GM18907 (cell line): Measurements from ENCODE around the gene CTU1.
"Not testable (repeated sequence)": the region's sequence is repeated elsewhere in the genome, so short reads cannot be mapped to it uniquely, and the experiment has no call there.

Source experiments
- ATAC-seq: cut with Tn5 transposase; IDR thresholded peaks from one replicate; pipeline ENCODE4 v1.9.1; 2021; ENCODE audit warnings: mild to moderate bottlenecking, moderate library complexity; ENCODE audit not compliant: unreplicated experiment

Gene CTU1

DNA sequence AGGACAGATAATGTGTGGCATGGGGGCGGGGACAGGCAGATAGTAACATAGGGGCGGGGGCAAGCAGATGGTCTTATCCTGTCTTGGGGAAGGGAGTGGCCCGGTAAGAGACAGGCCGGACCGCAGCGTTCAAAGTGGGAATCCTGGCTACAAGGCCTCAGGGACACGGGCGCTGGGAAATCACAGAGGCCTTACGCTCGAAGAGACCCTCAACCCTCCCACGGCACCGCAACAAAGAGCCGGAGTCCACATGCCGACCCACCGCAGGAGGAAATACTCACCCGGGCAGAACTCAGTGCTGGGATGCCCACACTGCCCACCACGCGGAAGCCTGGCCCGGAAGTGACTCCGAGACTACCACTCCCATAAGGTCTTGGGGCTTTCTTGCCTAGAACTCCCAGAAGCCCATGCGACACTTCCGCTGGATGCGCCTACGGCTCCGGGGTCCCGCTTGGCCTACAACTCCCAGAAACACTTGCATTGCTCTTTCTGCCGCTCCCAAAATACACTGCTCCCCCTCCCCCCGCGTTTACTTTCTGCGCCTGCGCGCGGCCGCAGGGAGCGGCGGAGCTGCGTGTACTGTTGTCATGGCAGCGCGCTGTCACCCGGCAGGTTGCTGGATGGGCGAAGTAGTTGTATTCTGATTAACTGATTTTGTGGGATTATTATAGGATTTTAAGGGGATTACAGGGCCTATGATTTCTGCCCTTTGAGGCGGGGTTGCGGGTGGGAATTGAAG lies at the start of gene CTU1:
CTU1 (minus strand) TSS at position 344 of the 739 bp plus-strand sequence. CDS start 3,840 bp downstream, outside the sequence.
- peak; percentile 92 for ATAC-seq

DNA sequence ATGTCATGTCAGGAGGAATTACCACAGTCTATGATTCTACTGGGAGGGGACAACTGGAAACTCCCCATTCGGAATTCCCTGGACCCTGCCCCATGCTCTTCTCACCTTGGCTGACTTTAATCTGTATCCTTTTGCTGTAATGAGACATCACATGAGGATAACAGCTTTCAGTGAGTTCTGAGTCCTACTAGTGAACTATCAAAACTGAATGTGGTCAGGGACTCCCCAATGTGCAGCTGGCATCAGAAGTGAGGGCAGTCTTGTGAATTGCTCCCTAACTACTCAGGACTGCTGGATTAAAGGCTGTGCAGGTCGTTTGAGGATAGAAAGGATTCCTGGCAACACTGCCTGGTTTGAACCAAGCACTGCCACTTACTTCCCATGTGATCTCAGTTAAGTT lies 49.1 kb upstream of the CTU1 start:
- no peak for ATAC-seq

DNA sequence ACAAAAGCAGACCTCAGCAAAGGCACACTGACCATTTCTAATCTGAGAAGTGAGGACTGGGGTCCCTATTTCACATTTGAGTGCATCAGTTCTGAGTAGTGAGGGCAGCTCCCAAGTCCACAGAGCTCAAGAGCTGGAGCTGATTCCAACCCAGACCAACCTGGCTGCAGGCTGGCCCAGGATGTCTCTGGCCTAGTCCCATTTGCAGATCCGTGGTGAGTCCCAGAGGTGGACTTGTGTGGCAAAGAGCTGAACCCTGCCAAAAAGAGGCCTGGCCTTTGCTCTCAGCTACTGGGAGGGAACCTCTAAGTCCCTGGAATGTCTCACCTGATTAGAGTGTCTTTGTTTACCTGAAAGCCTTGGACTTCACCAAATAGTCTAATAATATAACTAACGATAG lies 48.5 kb upstream of the CTU1 start:
- ATAC-seq, result no peak

DNA sequence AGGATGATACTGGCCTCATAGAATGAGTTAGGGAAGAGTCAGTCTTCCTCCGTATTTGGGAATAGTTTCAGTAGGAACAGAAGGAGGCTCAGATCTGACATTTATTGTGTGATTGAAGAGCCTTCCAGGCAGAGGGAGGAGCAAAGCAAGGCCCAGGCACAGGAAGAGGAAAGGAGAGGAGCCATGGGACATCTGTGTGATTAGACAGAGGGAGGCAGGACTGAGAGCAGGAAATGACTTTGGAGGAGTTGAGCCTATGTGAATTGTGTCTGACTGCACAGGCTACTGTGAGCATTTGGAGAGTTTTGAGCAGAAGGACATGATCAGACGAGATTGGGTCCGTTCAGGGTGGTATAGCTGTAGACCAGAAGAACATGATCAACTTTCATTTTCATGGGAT lies 42.4 kb upstream of the CTU1 start:
- no peak for ATAC-seq

DNA sequence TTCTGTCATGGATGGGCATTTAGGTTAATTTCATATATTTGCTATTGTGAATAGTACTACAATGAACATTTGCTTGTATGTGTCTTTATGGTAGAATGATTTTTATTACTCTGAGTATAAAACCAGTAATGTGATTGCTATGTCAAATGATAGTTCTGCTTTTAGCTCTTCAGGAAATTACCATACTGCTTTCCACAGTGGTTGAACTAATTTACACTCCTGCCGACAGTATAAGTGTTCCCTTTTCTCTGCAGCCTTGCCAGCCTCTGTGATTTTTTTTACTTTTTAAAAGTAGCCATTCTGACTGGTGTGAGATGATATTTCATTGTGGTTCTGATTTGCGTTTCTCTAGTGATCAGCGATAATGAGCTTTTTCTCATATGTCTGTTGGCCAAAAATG lies 40.4 kb upstream of the CTU1 start:
- no peak for ATAC-seq

DNA sequence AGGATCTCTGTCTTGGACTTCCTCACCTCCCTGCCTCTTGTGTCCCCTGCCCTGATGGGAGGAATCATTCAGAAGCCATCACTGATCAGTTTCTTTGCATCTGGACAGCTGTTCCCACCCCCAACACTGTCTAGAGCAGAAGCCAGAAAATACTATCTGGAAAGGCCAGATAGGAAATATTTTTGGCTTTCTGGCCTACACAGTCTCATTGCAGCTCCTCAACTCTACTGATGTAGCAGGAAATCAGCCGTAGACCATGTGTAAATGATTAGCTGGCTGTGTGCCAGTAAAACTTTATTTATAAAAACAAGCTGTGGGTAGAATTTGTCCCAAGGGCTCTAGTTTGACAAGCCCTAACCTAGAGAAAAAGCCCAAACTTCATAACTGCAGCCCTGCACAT lies 39.5 kb upstream of the CTU1 start:
- no peak for ATAC-seq

DNA sequence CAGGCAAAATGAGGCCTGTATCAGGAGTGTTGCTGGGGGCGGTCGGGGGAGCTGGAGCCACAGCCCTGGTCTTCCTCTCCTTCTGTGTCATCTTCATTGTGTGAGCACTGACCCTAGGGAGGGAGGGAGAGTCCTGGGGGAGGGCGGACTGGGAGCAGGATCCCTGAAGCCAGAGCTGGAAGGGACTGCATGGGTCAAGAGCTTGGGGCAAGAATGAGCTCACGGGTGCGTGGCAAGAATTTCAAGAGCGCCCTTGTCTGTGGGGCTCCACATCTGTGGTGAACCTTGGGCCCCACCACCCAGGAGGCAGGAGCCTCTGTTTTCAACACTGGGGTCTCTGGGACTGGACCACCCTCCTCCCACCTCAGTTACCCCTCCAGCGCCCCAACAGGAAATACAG lies 38.5 kb upstream of the CTU1 start:
- ATAC-seq, result no peak

DNA sequence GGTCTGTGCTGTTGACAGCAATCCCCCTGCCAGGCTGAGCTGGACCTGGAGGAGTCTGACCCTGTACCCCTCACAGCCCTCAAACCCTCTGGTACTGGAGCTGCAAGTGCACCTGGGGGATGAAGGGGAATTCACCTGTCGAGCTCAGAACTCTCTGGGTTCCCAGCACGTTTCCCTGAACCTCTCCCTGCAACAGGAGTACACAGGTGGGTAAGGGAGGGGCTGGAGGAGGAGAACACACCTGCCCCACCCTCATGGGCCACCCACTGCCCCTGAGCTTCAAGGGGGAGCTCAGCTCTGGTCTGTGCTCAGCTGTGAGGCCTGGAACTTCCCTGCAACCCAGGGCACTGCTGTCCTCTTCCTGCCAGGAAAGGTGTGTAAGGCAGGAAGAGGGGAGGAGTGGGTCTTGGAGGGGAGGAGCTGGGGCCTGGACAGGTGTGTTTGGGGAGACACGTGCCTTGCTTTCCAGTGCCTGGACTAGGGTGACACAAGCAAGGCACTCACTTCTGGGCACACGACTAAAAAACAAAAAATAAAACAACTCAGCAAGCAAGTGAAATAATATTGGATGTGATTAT lies 37.8 kb upstream of the CTU1 start:
- no peak for ATAC-seq

DNA sequence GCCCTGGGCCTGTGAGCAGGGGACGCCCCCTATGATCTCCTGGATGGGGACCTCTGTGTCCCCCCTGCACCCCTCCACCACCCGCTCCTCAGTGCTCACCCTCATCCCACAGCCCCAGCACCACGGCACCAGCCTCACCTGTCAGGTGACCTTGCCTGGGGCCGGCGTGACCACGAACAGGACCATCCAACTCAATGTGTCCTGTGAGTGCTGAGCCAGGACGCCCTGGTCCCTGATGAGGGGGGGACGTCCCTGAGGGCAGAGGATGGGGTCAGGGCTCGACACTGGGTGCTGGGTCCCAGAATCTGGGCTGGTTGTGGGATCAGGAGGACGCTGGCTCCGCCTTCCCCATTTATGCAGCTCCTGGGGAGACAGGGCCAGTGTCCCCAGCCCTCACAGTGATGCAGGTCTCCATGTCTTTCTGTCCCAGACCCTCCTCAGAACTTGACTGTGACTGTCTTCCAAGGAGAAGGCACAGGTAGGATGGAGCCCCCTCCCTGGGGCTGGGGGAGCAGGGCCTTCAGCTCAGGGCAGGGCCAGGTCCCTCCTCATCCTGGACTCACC lies 36.4 kb upstream of the CTU1 start:
- no peak for ATAC-seq

DNA sequence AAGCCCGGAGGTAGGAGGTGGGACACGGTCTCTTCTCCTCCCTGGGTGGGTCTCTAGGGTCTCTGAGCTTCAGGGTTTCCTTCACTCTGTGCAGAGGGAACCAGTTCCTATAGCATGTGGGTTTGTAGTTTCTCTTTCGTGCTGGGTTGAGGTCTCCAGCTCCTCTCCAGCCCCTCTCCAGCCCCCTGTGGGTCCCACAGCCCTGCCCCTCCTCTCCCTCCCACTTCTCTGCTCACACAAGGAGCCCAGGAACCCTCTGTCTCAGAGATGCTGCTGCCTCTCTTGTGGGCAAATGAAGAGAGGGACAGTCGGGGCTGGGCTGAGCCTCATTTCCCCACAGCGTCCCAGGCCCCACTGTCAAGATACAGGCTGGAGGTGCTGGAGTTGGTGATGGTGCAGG lies 35.3 kb upstream of the CTU1 start:
- no peak for ATAC-seq

DNA sequence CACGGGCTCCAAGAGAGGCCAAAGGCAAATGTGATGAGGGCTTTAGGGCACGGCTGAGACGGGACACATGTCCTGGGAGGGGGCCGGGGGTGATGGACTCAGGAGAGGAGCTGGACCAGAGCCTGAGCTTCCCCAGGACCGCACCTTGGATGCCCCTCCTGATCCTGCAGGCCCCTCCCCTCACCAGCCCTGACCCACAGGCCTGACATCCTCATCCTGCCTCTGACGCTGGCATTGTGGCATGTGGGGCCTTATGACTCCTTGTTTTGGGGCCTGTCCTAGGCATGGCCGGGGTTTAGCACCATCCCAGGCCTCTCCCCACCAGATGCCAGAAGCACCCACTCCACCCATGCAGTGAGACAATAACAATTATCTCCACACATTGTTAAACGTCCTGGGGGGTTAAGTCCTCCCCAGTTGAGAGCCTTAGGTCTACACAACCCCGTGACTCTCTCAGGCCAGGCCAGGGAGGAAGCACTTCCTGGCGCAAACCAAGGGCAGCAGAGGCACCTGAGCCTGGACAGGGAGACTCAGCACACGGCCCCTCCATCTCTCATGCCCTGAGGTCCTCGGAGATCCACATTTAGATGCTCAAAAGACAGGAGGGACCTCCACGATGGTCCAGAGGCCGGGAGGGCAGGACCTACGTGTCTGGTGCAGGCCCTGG lies 34.7 kb upstream of the CTU1 start:
- not testable (repeated sequence) for ATAC-seq

DNA sequence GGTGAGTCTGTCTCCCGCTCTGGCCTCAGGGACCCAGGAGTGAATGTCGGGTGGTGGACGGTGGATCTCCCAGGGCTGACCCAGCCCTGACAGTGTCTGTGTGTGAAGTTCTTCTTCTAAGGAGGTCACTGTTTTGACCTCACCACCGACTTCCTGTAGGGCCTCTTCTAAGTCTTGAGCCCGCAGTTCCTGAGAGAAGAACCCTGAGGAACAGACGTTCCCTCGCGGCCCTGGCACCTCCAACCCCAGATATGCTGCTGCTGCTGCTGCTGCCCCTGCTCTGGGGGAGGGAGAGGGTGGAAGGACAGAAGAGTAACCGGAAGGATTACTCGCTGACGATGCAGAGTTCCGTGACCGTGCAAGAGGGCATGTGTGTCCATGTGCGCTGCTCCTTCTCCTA lies 33.9 kb upstream of the CTU1 start, which contains the start of gene SIGLEC7:
SIGLEC7 (plus strand) TSS at position 183 of the 400 bp plus-strand sequence; CDS start at position 252, 69 bp downstream.
- ATAC-seq, result no peak

DNA sequence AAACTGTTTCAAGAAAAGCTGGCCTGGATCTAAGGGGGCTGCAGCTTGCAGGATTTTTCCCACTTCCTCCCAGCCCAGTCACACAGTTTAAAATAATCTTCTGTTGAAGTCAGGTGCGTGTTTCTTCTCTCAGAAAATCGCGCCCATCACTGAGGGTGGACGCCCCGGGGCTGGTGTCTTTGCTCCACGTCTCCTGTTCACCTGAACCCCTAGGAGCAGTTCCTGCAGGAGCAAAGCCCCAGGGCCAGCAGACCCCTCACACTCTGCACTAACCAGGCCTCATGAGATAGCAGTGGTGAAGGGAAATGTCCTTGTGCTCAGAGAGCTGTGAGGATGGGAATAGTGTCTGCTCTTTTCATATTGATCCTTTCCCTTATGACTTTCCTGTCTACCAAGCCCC lies 33.0 kb upstream of the CTU1 start:
- no peak for ATAC-seq

DNA sequence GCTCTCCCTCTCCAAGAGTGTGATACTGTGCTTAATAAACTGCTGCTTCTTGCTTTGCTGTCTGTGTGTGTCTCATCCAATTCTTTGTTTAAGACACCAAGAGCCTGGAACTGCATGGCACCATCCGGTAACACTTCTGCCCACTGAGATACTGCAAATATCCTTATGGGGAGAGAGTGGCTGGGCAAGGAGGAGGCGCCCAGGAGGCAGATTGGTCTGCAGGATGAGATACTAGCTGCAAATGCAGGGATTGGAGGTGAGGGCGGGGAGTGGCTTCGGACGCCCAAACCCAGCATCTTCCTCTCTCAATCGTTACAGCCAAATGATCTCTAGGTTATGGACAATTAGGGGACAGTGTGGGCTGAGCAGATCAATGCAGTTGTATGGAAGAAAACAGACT lies 32.2 kb upstream of the CTU1 start:
- ATAC-seq, result no peak

DNA sequence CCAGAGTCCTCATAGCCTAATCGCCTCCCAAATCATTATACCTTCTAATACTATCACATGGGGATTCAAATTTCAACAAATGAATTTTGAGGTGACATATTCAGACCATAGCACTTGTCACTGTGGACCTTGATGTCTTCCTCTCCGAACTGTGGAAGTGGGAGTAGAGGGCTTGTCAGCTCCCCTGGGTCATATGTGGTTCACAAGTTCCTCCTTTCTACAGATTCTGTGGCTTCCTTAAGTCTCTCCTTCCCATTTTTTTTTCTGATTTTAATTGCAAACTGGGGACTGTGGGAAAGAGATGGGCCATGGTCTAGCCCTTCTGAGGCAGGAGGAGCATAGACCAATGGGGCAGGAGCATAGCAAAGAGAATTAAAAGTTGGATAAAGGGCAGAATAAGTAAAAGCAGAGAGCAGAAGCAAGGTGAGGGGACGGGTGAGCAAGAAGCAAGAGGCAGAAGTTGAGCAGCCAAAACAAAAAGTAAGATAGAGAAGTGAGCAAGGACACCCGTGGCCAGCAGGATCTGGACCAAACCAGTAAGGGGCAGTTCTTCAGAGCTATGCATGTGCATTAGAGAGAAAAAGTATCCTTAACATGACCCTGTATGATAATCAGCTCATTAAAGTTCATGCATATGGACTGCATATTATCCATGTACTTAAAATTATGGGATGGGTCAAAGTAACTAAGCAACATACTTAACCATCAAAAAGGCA lies 31.2 kb upstream of the CTU1 start:
- no peak for ATAC-seq

DNA sequence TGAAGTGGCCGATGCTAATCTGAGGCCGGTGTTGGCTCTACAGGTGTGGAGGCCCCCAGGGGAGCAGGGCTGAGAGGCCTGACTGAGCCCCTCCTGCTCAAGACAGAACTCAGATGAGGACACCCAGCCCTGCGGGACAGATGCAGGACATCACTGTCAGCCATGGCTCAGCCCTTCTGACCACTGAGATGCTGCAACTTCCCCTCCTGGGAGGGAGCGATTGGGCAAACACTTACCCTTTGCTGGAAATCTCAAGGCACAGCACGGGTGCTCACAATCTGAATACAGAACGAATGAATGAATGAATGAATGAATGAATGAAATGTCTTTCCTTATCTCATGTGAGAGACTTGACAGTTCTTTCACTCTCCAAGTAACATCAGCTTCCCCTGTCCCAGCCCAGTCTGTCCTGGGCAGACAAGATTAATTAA lies 30.4 kb upstream of the CTU1 start:
- no peak for ATAC-seq

DNA sequence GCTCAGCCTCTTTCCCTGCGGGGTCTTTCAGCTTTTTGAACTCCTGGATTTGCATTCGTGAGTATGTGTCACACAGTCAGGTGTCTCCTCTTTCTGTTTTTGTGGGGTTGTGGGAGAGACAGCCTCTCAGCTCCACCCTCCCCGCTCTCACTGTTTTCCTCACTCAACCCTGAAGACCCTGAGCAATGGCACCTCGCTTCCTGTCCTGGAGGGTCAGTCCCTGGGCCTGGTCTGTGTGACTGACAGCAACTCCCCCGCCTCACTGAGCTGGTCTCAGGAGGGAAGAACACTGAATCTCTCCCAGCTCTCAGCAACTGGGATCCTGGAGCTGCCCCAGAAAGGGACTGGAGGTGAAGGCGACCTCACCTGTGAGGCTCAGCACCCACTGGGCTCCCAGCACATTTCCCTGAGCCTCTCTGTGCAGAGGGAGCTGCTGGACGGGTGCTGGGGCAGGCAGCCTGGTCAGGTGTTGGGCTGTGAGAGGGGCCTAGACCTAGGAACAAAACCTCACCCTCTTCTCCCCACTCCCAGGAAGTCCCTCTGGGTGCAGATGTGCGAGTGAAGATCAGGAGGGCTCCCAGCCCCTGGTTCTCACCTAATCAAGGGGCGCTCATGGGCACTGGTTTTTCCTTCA lies 29.7 kb upstream of the CTU1 start:
- no peak for ATAC-seq

DNA sequence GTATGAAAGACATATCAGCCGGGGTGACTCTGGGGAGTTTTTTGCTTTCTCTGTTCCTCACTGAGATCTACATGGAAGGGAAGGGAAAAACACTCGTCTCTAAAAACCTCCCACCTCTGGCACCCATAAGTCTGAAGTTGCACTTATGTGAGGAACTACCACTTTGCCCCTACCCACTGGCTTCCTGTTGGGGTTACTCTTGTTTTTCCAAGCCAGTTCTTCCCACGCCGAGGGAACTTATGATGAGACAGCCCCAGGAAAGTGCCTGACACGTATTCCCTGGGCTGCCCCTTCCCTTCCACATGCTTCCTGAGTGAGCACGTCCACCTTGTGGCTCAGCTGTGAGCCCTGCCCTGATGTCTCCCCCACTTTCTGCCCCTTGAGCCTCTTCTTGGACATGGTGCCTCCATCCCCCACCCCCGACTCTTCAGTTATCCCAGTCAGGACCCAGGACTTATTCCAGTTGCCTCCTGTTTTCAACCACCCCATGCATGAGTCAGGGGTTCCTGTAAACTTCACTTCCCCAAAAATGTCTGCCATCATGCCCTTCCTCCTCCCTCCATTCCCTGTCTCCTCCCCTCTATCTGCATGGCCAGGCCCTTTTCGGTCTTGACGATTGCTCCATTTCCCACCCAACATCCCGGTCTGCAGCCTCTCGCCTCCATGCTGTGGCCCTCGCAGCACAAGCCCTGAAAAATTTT lies 28.8 kb upstream of the CTU1 start:
- no peak for ATAC-seq

DNA sequence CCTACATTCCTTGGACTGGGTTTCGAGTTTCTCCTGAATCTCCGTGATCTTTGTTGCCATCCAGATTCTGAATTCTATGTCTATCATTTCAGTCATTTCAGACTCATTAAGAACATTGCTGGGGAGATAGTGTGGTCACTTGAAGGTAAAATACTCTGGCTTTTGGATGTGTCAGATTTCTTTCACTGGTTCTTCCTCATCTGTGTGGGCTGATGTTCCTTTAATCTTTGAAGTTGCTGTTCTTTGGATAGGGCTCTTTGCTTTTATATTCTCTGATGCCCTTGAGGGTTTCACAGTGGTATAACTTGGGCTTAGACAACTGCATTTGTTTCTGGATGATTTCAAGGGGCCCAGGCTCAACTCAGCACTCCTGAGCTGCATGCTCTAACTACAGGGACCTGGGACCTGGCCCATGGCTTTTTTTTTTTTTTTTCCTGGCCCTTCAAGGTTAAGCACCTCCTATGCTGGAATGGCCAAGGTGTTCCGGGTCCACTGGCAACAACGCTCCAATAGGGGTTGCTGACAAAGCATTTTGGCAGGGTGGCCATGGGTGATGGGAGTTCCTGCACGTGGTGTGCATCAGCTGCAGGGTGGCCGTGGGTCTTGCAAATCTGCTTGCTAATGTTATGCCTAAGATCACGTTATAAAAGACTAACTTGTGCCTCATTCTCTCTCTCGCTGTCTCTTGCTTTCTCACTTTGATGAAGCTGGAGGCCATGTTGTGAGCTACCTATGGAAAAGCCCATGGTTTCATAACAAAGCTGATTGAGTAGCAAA lies 28.0 kb upstream of the CTU1 start:
- no peak for ATAC-seq
